Endothelial cell of umbilical vein (primary cell): ENCODE measurements around the gene NTRK2. TPM values are rescaled to one million over a fixed set of nuclear protein-coding genes. Genes with fewer than 3 reads are reported as not detected.

Source experiments
- BruUV-seq: library from RNA; stranded (reverse); fragments of 400-500 nt; replicated peaks from 2 replicates; lab custom pipeline; 2021; lab: Mats Ljungman, UMichigan
- CTCF ChIA-PET: fragments of 300-600, 350-600 bp; sonication (Branson Sonifier 250); formaldehyde crosslinking; loops from one replicate; lab custom pipeline; 2021; ENCODE audit warnings: antibody characterized with exemption, inconsistent platforms; lab: Charles Lee
- POLR2A ChIA-PET: fragments of 300-600, 350-600 bp; sonication (Branson Sonifier 250); formaldehyde crosslinking; loops from one replicate; lab custom pipeline; 2021; ENCODE audit warnings: antibody characterized with exemption, inconsistent platforms; lab: Charles Lee
- DNase-seq: peaks from one replicate; pipeline ENCODE4 v3.0.0-alpha.2; 2011; ENCODE audit warnings: low read depth, low spot score
- FAIRE-seq: peaks from 2 replicates; lab custom pipeline; 2011; peaks lifted over from hg19 to GRCh38; lab: Jason Lieb, UNC
- H2AFZ ChIP-seq: 2 replicates; pipeline ENCODE4 v1.6.0; 2012; ENCODE audit warnings: low read depth, low read length, control low read depth, inconsistent platforms
- H3K27ac ChIP-seq: 2 replicates; pipeline ENCODE4 v1.5.1; 2011; ENCODE audit warnings: low read depth, mild to moderate bottlenecking, control low read depth, low read length, moderate library complexity; ENCODE audit not compliant: insufficient read depth
- H3K27me3 ChIP-seq, 2 experiments: 2 replicates each; pipeline versions ENCODE4 v1.6.0 to v1.6.1; 2011; ENCODE audit warnings: low read length in 2 of 2, mixed read lengths in 1 of 2; ENCODE audit not compliant: control insufficient read depth in 2 of 2, insufficient read depth in 2 of 2
- H3K36me3 ChIP-seq, 2 experiments: 2 replicates in 1 of 2; 3 replicates in 1 of 2; pipeline ENCODE4 v1.5.1; 2011; ENCODE audit warnings: low read length in 2 of 2, mild to moderate bottlenecking in 1 of 2, moderate library complexity in 1 of 2; ENCODE audit not compliant: control insufficient read depth in 2 of 2, insufficient read depth in 2 of 2; ENCODE audit errors: extremely low read depth in 1 of 2
- H3K4me1 ChIP-seq: 3 replicates; pipeline ENCODE4 v1.5.1; 2011; ENCODE audit warnings: mild to moderate bottlenecking, low read length; ENCODE audit not compliant: control insufficient read depth, insufficient read depth; ENCODE audit errors: extremely low read depth
- H3K4me2 ChIP-seq: 2 replicates; pipeline ENCODE4 v1.6.1; 2011; ENCODE audit warnings: low read length, control low read depth, mixed read lengths; ENCODE audit not compliant: insufficient read depth
- H3K4me3 ChIP-seq, 3 experiments: fragments of 200-600 bp in 1 of 3; sonication (generic), shearing (Covaris generic) in 1 of 3; replicated peaks in 1 of 3; 2 replicates each; pipeline ENCODE4 v1.5.1; 2011 to 2016; ENCODE audit warnings: control low read depth in 3 of 3, low read length in 3 of 3, mild to moderate bottlenecking in 2 of 3, inconsistent platforms in 1 of 3, low read depth in 1 of 3, moderate library complexity in 1 of 3; ENCODE audit not compliant: insufficient read depth in 1 of 3
- H3K79me2 ChIP-seq: 2 replicates; pipeline ENCODE4 v1.6.0; 2012; ENCODE audit warnings: low read length, inconsistent platforms; ENCODE audit not compliant: control insufficient read depth, insufficient read depth
- H3K9ac ChIP-seq: replicated peaks from 2 replicates; pipeline ENCODE3; 2011; ENCODE audit warnings: low read length, control low read depth; ENCODE audit not compliant: insufficient read depth; ENCODE audit errors: extremely low read depth
- H3K9me1 ChIP-seq: replicated peaks from 3 replicates; pipeline ENCODE4 v1.6.0; 2011; ENCODE audit warnings: mild to moderate bottlenecking, low read length; ENCODE audit not compliant: control insufficient read depth, insufficient read depth; ENCODE audit errors: extremely low read depth
- H3K9me3 ChIP-seq: replicated peaks from 2 replicates; pipeline ENCODE4 v1.5.1; 2012; ENCODE audit warnings: low read length, inconsistent platforms; ENCODE audit not compliant: control insufficient read depth, insufficient read depth
- H4K20me1 ChIP-seq: replicated peaks from 2 replicates; pipeline ENCODE3; 2011; ENCODE audit warnings: mild to moderate bottlenecking, low read length; ENCODE audit not compliant: control insufficient read depth, insufficient read depth; ENCODE audit errors: extremely low read depth
- CTCF ChIP-seq, 2 donors: IDR thresholded peaks; 1 replicate in 1 of 2; 2 replicates in 1 of 2; pipeline ENCODE4 v1.5.1; 2011; ENCODE audit warnings: low read length in 2 of 2, mild to moderate bottlenecking in 2 of 2, moderate library complexity in 2 of 2, control low read depth in 1 of 2, inconsistent platforms in 1 of 2, low read depth in 1 of 2; ENCODE audit not compliant: insufficient read depth in 1 of 2; ENCODE audit errors: extremely low read depth in 1 of 2
- EZH2 ChIP-seq: IDR thresholded peaks from 2 replicates; pipeline ENCODE4 v1.6.1; 2012; ENCODE audit warnings: borderline replicate concordance, low read depth, mild to moderate bottlenecking, moderate library complexity, low read length, inconsistent platforms; ENCODE audit not compliant: severe bottlenecking
- FOS ChIP-seq: IDR thresholded peaks from 2 replicates; pipeline ENCODE4 v1.6.1; 2011; ENCODE audit warnings: mild to moderate bottlenecking, low read length, moderate library complexity, borderline replicate concordance; ENCODE audit not compliant: insufficient read depth
- GATA2 ChIP-seq: IDR thresholded peaks from 2 replicates; pipeline ENCODE4 v1.7.0; 2011; ENCODE audit warnings: low read depth, mild to moderate bottlenecking, moderate library complexity, mixed read lengths, low read length; ENCODE audit not compliant: insufficient read length, insufficient read depth
- JUN ChIP-seq: IDR thresholded peaks from 2 replicates; pipeline ENCODE4 v1.6.1; 2011; ENCODE audit warnings: borderline replicate concordance, low read depth; ENCODE audit not compliant: insufficient read length, insufficient read depth
- MAX ChIP-seq: IDR thresholded peaks from 2 replicates; pipeline ENCODE4 v1.6.1; 2011; ENCODE audit not compliant: insufficient read depth, insufficient read length
- MYC ChIP-seq: IDR thresholded peaks from one replicate; pipeline ENCODE4 v1.6.1; 2011; ENCODE audit warnings: mild to moderate bottlenecking, low read depth, low read length
- POLR2A ChIP-seq: IDR thresholded peaks from 2 replicates; pipeline ENCODE4 v1.6.1; 2012; ENCODE audit warnings: low read depth, mild to moderate bottlenecking, control low read depth, low read length
- POLR2AphosphoS5 ChIP-seq: IDR thresholded peaks from 2 replicates; pipeline ENCODE4 v1.6.1; 2012; ENCODE audit warnings: low read depth, mild to moderate bottlenecking, control low read depth, low read length, moderate library complexity; ENCODE audit not compliant: insufficient read depth
- dilution Hi-C: fragments of 300-500 bp; cut with MboI; formaldehyde crosslinking; loops from one replicate; pipeline ENCODE4 v1.15.0; 2019; ENCODE audit warnings: low sequenced_read_pairs; ENCODE audit not compliant: extremely low pct_ligation_motif_present
- intact Hi-C: fragments of 100-400 bp; cut with micrococcal nuclease; formaldehyde crosslinking; loops from one replicate; pipeline ENCODE4 v1.10.0; 2022
- polyA plus RNA-seq, 4 experiments: library from polyadenylated mRNA; depleted of rRNA in 3 of 4; stranded (reverse) in 3 of 4; unstranded in 1 of 4; fragments of >200 nt; gene quantifications; 2 replicates each; pipeline versions ENCODE4 v1.2.1 to v1.2.3, GENCODE V29; 2011 to 2012; ENCODE audit warnings: missing spikeins in 1 of 4
- total RNA-seq: library from RNA; stranded (reverse); gene quantifications from 2 replicates; pipeline ENCODE4 v1.2.3, GENCODE V29; 2021

The NTRK2 gene
- total and polyA plus RNA-seq, 2 donors (not counting 3 experiments of a cell fraction or from before 2014, with no cell fraction given): 0.01 to 0.13 TPM

- Histone ChIP-seq H3K9me1 (no peaks in the 10 kb centered on the region), H3K4me3 (no peak overlapping the region), H3K9me3 (no peaks in the 10 kb centered on the region), H3K4me2 (no peak overlapping the region), H3K36me3 (no peaks in the 10 kb centered on the region), H3K79me2 (no peaks in the 10 kb centered on the region), H3K27ac (no peak overlapping the region), H4K20me1 (no peaks in the 10 kb centered on the region), H3K4me1 (no peaks in the 10 kb centered on the region), H3K9ac (no peak overlapping the region), H2AFZ (no peak overlapping the region), H3K27me3 (no peaks in the 10 kb centered on the region)
- dilution Hi-C loops (no loop called here), intact Hi-C loops (no loop called here)
- TF ChIP-seq MAX: no peak
- no peak for TF ChIP-seq POLR2A
- no peak for TF ChIP-seq JUN
- TF ChIP-seq POLR2AphosphoS5: no peak
- no peak for TF ChIP-seq CTCF (IDR thresholded peaks at IDR 0.05; ENCODE audit: extremely low read depth in 1 of 2, insufficient read depth in 1 of 2, low read depth in 1 of 2, low read length in 2 of 2)
- TF ChIP-seq EZH2: no peak
- no peak for TF ChIP-seq FOS
- TF ChIP-seq GATA2: no peak
- TF ChIP-seq MYC: no peak
- ChIA-PET CTCF (no interaction called here), POLR2A (no interaction called here)
- no peak for DNase-seq
- FAIRE-seq: no peak
- BruUV-seq: no TSS peak
Observed at GRCh38 chr9:84929068-84929467, 259.5 kb downstream of the NTRK2 start.
